HG03342 (cell line): ENCODE results near the gene CHERP.

Source experiments
- ATAC-seq: cut with Tn5 transposase; IDR thresholded peaks from one replicate; pipeline ENCODE4 v1.9.1; 2021; ENCODE audit warnings: mild to moderate bottlenecking, moderate library complexity; ENCODE audit not compliant: unreplicated experiment

The CHERP gene, protein sequence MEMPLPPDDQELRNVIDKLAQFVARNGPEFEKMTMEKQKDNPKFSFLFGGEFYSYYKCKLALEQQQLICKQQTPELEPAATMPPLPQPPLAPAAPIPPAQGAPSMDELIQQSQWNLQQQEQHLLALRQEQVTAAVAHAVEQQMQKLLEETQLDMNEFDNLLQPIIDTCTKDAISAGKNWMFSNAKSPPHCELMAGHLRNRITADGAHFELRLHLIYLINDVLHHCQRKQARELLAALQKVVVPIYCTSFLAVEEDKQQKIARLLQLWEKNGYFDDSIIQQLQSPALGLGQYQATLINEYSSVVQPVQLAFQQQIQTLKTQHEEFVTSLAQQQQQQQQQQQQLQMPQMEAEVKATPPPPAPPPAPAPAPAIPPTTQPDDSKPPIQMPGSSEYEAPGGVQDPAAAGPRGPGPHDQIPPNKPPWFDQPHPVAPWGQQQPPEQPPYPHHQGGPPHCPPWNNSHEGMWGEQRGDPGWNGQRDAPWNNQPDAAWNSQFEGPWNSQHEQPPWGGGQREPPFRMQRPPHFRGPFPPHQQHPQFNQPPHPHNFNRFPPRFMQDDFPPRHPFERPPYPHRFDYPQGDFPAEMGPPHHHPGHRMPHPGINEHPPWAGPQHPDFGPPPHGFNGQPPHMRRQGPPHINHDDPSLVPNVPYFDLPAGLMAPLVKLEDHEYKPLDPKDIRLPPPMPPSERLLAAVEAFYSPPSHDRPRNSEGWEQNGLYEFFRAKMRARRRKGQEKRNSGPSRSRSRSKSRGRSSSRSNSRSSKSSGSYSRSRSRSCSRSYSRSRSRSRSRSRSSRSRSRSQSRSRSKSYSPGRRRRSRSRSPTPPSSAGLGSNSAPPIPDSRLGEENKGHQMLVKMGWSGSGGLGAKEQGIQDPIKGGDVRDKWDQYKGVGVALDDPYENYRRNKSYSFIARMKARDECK

DNA sequence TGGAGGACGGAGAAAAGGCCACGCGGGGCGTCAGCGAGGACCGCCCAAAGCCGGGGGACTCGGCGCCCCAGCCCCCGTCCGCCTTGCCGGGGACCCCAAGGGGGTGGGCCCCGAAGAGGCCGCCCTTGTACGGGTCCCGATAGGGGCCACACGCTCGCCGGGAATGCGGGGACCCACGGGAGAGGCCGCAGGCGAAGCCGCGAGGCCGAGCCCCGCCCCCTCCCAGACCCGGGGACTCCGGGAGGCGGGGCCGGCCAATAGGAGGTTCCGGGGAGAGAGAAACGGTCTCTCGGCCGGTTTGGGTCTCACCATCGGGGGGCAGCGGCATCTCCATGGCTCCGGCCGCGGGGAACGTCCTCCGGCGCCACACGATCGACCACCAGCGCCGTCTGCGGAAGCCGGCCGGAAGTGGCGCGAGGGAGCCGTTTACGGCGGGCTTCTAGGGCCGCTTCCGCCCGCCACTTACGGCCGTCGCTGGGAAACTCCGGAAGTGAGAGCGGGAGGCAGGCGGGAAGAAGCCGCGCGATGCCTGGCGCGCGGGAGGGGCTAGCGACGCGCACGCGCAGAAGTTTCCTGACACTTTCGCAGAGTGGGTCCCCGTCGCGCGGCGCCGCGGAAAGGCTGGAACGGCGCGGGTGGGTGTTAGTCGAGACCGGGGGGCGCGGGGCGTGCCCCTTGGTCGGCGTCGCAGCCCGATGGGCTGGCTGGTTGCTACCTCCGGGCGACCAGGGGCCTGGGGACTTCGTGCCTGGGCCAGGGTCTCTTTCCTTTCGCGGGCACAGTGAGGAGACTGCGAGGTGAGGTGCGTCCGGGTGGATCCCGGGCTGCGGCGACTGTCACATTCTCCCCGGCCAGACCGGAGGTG lies at the start of gene CHERP:
CHERP (minus strand) TSS at position 393 of the 865 bp plus-strand sequence; CDS start at position 334, 59 bp downstream.
- peak; percentile 68 for ATAC-seq

DNA sequence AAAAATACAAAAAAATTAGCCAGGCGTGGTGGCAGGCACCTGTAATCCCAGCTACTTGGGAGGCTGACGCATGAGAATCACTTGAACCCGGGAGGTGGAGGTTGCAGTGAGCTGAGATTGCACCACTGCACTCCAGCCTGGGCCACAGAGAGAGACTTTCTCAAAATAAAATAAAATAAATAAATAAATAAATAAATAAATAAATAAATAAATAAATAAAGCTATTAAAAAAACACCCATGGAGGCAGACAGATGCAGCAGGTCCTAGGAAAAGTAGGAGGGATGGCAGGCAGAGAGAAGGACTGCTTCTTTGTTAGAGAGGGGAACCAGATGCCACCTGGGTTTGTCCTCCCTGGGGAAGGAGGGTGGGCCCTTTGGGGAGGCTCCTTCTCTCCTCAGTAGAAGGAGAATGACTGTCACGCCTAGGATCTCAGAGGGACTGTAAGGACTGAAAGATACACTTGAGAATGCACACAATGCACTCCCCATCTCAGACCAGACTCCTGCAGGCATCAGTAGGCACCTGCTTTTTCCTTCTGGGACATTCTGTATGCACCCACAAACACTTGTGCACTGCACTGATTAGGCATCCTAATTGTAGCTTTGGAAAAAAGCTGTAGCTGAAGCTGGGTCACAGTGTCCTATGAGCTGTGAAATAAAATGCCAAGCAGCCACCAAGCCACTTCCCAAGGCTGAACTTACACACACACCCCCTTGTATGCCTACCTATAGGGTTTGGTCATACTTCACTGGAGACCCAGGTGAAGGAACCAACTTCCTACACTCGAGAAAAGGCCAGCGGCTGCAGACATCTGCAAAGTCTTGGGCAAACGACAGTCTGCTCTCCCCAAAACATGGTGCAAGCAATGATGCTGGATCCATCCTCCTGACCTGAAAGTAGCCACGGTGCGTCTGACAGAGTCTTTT lies 48.9 kb upstream of the CHERP start:
- ATAC-seq = no peak

DNA sequence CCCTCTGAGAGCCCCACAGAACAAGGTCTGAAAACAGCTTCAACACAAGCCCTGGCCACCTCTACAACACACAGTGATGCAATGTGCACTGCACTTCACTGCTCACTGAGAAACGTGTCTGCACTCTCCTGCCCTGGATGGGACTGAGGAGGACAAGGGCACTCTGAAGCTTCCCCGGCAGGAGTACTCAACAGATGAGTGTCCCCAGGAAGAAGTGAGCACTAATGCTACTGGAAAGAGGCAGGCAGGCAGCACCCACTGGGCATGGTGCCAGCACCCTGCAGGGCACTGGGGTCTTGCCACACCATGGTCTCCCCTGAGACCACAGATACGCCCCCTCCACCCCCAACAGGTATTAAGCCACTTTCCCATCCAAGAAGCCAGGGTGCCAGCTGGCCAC lies 47.7 kb upstream of the CHERP start:
- ATAC-seq = no peak

DNA sequence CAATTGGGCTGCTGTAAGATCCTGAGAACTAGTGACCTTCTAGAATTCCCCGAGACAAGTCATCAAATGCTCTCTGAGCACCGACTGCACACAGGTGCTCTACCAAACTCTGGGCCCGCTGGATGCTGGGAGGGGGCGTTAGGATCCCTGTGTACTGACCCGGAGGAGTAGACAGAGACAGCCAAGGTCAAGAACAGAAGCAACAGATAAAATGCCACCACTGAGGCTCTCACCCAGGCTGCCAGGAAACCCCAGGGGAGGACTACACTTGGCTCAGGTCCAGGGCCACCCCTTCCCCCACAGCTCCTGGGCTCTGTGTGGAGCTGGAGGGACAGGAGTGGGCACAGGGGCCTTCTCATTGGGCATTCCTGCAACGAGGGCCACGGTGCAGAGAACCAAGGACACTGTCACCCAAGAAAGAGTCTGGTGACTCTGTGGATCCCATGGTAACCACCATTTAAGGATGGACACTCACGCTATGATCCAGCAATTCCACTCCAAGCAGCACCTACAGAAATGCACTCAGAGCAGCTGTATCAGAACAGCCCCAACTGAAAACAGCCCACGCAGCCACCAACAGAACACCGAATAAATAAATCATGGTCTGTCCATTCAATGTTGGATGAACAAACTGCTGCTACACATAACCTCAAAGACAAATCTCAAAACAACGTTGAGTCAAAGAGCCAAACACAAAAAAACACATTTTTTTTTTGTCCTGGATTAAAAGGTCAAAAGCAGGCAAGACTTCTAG lies 46.8 kb upstream of the CHERP start:
- ATAC-seq = no peak

DNA sequence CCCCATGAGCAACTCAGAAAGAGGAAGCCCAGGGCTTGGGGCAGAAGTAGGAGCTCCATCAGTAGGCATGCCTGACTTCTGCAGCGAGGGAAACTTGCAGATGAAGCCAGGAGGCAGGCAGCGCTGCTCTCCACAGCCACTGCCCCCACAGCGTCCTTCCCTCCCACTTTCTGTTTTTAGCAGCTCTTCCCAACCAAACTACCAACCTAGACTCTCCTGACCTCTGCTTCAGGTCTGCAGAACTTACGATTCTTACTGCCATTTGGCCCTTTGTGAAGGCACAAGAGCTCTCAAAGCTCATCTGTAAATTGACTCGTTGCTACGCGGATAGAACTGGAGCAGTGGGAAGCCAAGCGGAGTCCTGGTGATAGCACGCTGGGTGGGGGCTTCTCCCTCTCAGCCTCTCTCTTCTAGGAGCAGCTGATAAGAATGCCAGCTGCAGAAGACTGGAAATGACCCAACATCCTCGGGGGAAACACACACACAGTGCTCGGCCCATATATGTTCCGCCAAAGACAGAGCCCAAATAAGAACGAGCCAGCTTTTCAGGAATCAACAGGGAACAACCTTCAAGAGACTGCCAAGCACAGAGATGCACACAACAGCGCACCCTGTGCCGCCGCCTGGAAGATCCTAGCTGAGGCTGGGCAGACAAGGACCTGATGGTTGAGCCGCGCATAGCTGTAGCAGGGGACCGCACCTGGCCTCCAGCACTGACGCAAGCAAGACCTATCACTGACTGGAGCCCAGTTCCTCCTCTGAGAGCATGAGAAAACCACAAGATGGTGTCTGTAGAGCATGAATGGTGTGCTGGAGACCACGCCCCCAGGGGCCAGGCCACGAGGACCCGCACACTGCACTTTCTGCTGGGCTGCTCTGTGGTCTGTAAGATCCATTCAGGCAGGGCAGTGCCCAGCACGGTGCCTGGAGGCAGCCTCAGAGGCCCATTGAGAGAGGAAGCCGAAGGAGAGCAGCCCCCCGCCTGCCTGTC lies 45.9 kb upstream of the CHERP start:
- peak; percentile 35 for ATAC-seq

DNA sequence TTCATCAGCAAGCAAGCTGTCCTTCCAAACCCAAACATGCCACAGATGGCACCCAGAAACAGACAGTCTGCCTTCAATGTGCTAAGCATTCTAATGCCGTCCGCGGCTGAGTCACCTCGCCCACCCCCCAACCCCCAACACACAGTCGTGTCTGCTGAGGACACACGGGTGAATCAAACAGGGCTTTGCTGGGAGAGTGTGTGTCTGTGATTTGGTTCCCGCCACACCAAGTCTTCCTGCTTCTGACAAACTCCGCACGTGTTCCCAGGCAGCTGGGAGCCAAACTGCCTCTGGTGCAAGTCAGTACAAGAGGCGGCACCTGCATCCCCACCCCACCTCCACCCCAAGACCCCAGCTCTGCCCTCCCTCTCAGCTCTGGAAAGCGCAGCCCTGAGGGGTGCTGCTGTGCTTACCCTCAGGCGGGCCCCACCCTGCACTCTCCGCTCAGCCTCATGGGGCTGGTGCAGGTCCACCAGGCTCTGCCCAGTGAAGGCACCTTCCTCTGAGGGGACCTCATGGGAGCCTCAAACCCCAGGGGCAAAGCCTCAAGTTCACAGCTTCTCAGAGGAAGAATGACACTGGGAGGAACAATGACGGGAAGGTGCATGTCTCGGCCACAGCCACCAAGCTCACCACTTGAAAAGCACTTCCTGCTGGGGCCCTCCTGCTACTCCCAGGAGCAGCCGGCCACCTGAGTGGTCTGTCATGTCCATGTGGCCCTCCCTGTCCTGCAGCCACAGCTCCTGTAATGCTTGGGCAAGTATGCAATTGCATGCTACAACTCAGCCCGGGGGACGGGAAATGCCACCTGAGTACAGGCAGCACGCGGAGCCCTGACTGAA lies 45.0 kb upstream of the CHERP start:
- ATAC-seq = no peak

DNA sequence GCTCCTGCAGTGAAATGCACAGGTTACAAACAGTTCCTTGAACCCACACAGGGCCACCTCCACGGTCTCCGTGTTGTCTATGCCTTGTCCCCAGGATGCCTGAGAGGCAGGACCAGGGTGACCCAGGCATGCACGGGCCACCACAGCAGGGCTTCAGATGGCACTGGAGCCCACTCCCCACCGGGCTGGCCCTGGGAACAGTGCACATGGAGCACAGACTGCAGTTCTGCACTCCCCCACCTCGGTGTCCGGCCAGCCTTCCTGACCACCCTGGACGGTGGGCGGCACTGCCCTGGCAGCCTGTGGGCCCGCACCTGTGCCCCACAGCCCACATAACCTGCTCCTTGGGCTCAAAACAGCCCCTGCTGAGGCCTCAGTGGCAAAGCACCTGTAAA lies 44.2 kb upstream of the CHERP start:
- no peak for ATAC-seq

DNA sequence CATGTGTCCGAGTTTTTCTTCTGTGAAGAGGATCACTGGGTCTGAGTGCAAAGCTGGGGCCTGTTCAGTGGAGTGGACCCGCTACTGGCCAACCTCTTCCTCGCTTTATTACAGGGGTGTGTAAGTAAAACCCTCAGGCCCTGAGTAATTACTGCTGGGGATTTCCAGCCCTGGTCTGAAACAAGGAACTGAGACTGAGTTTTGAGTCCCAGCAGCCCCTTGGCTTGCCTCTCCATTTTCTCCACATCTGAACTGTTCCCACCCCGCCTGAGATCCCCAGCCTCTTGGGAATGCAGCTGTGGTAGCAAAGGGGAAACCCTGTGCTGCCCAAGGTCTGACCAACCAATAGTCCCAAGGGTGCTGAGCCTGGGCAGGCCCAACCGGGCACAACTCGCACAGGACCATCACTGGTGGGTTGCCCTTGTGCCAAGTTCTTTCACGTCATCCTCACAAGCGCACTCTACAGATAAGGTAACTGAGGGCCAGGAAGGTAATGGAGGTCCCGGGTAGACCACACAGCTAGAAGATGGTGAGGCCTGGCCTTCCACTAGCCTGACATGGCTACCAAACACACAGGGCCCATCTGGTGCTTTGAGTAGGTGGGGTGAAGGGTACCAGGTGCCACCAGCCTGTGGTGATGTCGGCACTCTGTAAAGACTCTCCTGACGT lies 43.7 kb upstream of the CHERP start:
- peak; percentile 26 for ATAC-seq

DNA sequence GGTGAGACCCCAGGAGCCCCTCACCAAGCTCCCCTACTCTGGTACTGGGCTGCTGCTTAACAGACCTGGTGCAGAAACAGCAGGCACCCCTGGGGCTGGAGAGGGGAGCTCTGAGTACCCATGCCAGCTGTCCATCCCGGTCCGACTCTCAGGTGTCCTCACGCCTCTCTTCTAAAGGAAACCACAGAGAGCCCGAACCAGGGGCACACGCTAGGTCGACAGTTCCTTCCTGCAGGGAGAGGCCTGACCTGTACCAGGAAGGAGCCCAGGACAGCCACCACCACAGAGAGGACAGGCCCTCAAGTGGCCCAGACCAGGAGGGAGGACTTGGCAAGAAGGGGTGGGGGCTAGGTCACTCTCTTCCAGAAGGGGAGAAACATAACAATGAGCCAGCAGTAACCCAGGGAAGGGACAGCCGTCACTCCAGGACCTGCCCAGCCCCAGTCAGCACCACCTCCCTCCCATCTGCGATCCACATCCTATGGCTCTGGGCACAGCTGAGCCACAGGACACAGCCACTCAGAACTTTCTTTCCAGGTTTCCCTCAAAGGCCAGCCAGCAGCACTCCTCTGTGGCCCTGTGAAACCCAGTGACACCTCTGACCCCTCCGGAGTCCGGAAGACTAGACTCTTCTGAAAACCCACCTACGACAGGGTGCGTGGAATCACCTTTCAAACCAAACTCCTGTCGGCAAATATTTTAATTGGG lies 43.0 kb upstream of the CHERP start:
- no peak for ATAC-seq

DNA sequence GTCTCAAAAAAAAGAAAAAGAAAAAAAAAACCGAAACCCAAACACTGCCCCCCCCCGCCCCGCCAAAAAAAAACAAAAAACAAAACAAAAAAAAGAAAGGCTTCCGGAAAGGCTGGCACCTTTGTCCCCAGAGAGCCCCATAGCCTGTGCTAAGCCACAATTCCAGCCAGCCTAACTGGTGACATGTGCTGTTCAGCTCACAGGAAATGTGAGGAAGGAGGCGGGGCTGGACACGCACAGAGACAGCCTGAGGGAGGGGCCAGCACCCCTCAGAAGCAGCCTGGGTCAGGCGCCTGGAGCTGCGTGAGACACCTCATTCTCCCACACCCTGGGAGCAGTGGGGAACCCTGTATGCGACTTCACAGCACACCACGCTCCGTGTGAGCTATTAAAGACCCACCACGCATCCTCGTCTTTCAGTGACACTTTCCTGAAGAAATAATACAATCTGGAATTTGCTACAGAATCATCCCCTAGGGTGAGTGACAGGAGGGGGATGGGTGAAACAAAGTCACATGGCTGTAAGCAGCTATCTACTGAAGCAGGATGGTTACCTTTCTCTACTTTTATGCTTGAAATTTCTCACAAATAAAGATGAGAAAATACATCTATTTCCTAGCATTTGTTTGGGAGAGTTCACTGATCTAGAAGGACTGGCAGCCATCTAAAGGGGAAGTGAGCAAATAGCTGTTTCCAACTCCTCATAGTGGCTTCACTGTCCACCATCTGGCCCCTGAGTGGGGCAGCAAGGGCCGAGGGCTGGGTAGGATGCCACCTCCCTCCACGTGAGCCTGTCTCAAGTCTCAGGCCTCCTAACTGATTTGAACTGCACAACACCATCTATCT lies 42.2 kb upstream of the CHERP start:
- ATAC-seq = peak; percentile 52

DNA sequence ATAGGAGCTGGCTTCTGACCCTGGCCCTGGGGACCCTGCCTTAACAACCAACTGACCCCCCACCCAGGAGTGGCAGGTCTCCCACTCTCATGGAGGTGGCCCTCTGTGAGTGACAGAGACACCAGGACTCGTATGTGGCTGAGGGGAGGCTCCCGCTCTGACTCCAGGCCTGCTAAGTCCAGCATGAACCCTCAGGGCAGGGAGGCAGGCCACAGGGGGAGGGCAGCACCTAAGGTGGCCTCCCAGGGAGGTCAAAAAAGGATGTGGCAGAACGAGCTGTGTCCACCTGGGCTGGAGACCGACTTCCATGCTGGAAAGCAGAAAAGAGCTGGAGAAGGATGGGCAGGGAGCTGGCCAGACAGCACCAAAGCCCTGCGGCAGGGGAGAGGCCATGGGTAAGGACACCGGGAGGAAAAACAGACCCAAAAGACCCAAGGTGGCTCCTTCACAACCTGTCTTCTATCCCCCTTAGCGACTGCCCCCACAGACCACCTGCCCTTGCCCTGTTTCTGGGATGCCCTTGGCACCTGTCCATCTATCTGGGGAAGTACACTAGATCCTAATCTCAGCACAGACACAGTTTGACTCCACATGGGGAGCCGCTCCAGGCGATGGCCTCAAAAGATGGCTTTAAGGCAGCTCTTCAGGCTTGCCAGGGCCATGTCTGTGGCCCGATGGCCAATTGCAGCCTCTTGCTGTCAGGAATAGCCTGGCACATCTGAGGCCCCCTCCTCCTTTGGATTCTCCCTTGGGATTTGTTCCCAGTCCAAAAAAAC lies 40.4 kb upstream of the CHERP start:
- ATAC-seq = no peak

DNA sequence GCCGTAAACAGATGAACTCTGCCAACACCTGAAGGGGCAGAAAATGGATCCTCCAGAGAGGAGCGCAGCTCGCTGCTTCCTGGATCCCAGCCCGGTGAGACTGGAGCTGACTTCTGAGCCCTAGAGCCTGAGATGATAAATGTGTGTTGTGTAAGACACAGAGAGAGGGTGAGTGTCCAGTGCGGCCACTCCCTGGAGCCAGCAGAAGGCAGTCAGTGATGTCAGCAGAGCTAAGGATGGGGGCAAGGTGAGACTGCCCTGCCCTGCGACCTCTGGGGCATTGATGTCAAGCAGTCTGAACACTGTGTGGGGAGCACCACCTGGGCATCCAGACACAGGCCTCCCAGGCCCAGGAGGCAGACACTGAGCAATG lies 39.7 kb upstream of the CHERP start:
- no peak for ATAC-seq

DNA sequence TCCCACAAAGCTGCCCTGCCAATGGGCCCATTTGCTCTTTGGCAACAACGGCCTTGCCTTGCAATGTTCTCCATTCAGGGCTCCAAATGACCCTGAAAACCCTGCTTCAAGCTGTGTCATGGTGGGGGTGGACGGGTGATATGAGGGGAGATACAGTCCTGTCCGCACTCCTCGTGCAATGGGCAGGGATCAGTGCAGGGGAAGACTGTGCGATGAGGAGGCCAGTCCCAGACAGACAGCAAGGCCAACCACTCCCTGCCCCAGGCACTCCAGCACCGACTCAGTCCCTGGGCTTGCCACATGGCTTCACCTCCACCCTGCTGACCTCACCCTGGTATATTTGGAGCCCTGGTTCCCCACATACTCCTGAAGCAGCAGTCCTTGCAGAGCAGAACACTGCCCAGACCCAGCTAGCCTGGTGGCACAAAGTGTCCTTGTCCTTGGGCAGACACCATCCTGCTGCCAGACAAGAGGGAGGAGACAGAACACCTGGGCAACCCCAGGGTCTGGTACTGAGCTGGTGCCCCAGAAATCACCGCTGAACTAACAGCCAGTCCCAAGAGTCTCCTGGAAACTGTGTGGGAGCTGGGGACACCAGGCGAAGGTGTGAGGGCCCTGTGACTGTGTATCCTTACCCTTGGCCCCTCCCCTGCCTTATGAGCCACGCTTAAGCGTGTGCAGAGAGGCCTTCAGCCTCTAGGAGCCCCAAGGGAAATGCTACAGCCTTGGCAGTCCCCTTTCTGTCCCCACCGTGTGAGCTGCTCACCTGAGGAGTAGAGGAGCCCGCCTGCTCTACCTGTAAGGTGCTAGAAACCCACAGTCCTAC lies 39.1 kb upstream of the CHERP start:
- no peak for ATAC-seq
